HS-27A (cell line): ENCODE data around the gene DSTN.

Experiments
- DNase-seq: peaks from one replicate; pipeline ENCODE4 v3.0.0-alpha.2; 2012; ENCODE audit warnings: low read depth, missing footprints

DSTN gene

GRCh38 chr20:17569616-17570346 is at the start of gene DSTN:
Gene DSTN, plus strand, starts transcription at chr20:17570075. Its CDS starts 134 bp downstream, at chr20:17570209.
- DNase-seq = peak; percentile 90

DNA sequence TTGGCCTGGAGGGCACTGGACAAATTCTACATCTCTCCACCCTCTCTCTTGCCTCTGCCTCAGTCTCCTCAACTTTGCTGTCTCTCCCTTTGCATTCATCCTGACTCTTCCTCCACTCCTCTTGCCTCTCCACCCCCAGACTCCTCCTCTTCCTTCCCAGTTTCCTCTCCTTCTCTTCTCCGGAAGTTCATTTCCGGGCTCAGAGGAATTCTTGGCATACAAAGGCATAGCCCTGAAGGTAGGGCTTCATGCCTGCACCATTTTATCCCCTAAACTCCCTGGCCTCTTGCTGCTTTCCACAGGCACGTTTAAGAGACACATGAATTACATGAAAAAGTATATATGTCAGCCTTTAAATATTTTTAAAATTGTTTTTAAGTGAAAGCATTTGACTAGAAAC is 49.3 kb upstream of the DSTN start:
- no peak for DNase-seq

- DNase-seq = no peak
Measured at GRCh38 chr20:17522528-17522927, 47.3 kb upstream of the DSTN start.

DNA sequence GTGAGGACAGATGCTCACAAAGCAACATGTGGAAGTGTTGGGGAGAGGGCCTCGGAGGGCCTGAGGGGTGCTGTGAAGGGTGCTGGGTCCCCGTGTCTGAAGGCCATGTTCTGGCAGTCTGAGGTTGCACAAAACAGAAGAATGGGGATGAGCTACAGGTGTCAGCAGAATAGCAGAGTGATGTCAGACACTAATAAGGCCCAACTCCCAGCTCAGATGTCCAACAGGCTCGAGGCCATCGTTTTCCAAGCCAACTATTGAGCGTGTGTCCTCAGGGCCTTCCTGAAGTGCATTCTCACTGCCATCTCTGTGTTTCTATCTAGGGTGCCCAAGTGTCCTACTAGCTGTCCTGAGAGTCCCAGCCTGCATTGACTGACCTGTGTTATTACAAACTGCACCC is 46.5 kb upstream of the DSTN start:
- no peak for DNase-seq

GRCh38 chr20:17524560-17524959 is 45.3 kb upstream of the DSTN start:
- no peak for DNase-seq

DNA sequence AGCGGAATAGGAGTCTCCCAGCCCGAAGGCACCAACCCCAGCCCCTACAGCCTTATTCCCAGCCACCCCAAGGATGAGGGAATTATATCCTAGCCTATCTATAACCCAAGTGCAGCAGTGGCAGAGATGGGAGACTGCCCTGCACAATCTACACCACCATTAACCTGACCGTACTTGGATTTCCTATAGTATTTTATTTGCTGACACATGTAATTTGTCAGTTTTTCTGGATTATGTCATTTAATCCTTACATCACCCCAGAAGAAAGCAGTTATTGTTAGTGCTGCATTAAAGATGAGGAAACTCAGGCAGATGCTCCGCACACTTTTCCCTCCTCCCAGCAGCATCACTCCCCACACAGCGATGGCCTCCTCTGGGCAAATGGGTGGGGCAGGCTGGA is 44.7 kb upstream of the DSTN start:
- DNase-seq = no peak

DNA sequence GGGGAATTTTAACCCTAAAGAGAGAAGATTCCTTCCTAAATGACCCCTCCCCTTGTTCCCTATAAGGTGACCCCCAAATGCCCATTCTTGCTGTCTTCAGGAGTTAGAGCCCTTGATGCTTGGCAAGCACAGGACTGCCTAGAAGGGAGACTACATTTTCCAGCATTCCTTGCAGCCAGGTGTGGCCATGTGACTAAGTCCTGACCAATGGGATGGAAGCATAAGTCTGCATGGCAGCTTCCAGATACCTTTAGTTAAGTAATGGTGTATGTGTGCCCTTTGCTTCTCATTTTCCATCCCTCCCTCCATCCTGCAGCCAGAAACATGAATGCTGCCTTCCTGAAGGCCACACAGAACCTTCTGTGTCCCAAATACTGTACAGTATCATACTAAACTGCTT is 44.2 kb upstream of the DSTN start:
- DNase-seq = no peak

DNA sequence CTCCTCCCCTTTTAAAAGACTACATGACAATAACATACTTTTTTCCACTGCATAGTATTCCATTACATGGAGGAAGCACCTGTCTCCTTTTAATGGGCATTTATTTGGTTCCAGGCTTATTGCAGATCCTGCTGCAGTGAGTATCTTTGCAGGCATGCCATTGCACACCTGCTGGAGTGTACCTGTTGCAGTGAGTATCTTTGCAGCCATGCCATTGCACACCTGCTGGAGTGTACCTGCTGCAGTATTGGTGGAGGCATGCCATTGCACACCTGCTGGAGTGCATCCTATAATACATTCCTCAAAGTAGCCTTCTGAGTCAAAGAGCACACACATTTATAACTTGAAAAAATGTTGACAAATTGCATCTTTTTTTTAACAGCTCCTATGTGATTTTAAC is 40.3 kb upstream of the DSTN start:
- DNase-seq = no peak

DNA sequence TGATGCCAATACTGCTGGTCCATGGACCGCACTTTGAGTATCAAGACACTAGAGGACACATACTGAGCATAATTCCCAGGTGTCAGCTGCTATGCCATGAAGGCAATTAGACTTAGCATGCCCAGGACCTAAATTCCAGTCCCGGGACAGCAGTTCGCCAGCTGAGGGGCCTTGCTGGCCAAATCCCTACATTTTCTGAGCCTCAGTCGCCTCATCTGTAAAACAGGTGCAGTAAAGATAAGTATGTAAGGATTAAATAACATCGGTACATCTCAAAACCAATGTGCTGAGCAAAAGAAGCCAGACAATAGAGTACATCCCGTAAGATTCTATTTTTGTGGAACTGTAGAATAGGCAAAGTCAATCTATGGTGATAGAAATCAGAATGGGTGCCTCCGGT is 39.7 kb upstream of the DSTN start:
- no peak for DNase-seq

- no peak for DNase-seq
Measured at GRCh38 chr20:17530716-17531664, 38.9 kb upstream of the DSTN start, which contains the start of gene BFSP1. Gene BFSP1, minus strand, starts transcription at chr20:17531379. Its CDS starts 50 bp downstream, at chr20:17531329.

- no peak for DNase-seq
Measured at GRCh38 chr20:17531665-17532025, 38.2 kb upstream of the DSTN start.

- DNase-seq = no peak
Measured at GRCh38 chr20:17533396-17533795, 36.5 kb upstream of the DSTN start.

- DNase-seq = no peak
Measured at GRCh38 chr20:17534077-17534476, 35.8 kb upstream of the DSTN start.

- no peak for DNase-seq
Measured at GRCh38 chr20:17536944-17537444, 32.9 kb upstream of the DSTN start.

GRCh38 chr20:17537959-17538358 is 31.9 kb upstream of the DSTN start:
- no peak for DNase-seq

GRCh38 chr20:17538517-17539170 is 31.2 kb upstream of the DSTN start:
- no peak for DNase-seq

- DNase-seq = no peak
Measured at GRCh38 chr20:17541596-17541995, 28.3 kb upstream of the DSTN start.

DNA sequence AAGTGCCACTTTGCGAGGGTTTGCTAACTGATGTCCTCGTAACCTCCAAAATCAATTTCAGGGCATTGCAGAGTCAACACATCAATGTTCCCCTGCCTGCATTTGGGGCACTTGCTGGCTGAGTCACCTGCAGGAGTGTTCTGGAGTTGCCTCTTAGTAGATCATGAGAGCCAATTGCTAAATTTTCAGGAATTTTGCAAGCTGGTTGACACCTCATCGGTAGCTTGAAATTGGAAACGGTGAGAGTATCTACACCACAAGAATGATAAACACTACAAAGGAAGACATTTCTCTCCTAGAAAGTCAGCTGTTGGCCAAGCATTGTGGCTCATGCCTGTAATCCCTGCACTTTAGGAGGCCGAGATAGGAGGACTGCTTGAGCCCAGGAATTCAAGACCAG is 27.9 kb upstream of the DSTN start:
- DNase-seq = no peak

GRCh38 chr20:17542481-17542880 is 27.4 kb upstream of the DSTN start:
- no peak for DNase-seq

GRCh38 chr20:17542993-17543412 is 26.9 kb upstream of the DSTN start:
- no peak for DNase-seq

GRCh38 chr20:17543531-17544131 is 26.2 kb upstream of the DSTN start:
- no peak for DNase-seq

GRCh38 chr20:17545127-17545526 is 24.7 kb upstream of the DSTN start:
- DNase-seq = no peak
